ENCODE measurements around the gene ARNT2. TPM values are rescaled to one million over a fixed set of nuclear protein-coding genes. Genes with fewer than 3 reads are reported as not detected.

The ARNT2 gene
- polyA plus RNA-seq, 1 of the 3 experiments (the other 2 are of a cell fraction) = 17.0 TPM

DNA sequence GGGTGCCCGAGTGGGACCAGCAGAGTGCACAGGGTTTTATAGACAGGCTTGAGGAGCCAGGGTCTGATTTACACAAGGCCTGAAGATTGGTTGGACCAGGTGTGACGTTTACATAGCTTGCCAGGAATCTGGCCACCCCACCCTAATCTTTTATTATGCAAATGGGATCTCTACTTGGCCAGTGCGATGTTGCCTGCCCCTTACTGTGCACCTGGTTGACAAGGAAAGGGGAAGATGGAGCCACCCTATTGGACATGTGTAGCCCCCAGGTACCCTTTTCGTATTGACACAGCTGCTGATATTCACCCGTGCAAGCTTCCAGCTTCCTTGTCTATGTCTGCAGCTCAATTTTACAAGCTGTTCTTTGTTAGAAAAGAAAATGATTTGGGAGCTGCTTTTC is 132.0 kb downstream of the ARNT2 start:
- H4K20me1 ChIP-seq (ENCODE audit: insufficient read depth) = no peaks in the 10 kb centered on the region
- no peak for DNase-seq
- CTCF ChIA-PET = no interaction called here
- H3K9me3 ChIP-seq = no peaks in the 10 kb centered on the region
- H3F3A ChIP-seq (replicated peaks; ENCODE audit: insufficient read depth) = no peaks in the 10 kb centered on the region
- POLR2A ChIA-PET = no interaction called here
- H3K4me1 ChIP-seq (ENCODE audit: control insufficient read depth in 1 of 2, insufficient read depth in 2 of 2, low read depth in 1 of 2, low read length in 1 of 2) = no peaks in the 10 kb centered on the region
- no peak overlapping the region for H3K27ac ChIP-seq (ENCODE audit: low read depth in 2 of 2, low read length in 1 of 2)
- H3K4me2 ChIP-seq = no peak overlapping the region
- no peaks in the 10 kb centered on the region for H3K9me2 ChIP-seq
- H2AFZ ChIP-seq (ENCODE audit: low read depth) = no peak overlapping the region
- H3K4me3 ChIP-seq (ENCODE audit: low read depth in 2 of 2, low read length in 1 of 2) = no peak overlapping the region
- WGBS (ENCODE audit: low lambda C conversion rate) = 88% methylated on average over 5 of the region's 5 CpGs
- H3K36me3 ChIP-seq (replicated peaks in 1 of 2; ENCODE audit: control insufficient read depth in 1 of 2, insufficient read depth in 2 of 2, low read length in 1 of 2) = peaks cover 0 to 14% of the 10 kb centered on the region in 2 experiments
- no peaks in the 10 kb centered on the region for H3K27me3 ChIP-seq (ENCODE audit: insufficient read depth)
- no peaks in the 10 kb centered on the region for H3K79me2 ChIP-seq (ENCODE audit: insufficient read depth)
- no peak for TF ChIP-seq YY1 (IDR thresholded peaks at IDR 0.05; ENCODE audit: low read depth)
- no peak for TF ChIP-seq SIN3A (IDR thresholded peaks at IDR 0.05; ENCODE audit: borderline replicate concordance, low read depth, low read length)
- TF ChIP-seq GATA2 (CRISPR knock-in tag; IDR thresholded peaks at IDR 0.05) = no peak
- TF ChIP-seq NRF1 (IDR thresholded peaks at IDR 0.05; ENCODE audit: low read depth, low read length) = no peak
- TF ChIP-seq FOXJ3 (CRISPR knock-in tag; IDR thresholded peaks at IDR 0.05) = no peak
- TF ChIP-seq TAF1 (IDR thresholded peaks at IDR 0.05; ENCODE audit: borderline replicate concordance, low read depth, low read length) = no peak
- no peak for TF ChIP-seq NFIC (IDR thresholded peaks at IDR 0.05; ENCODE audit: borderline replicate concordance)
- no peak for TF ChIP-seq TCF12 (IDR thresholded peaks at IDR 0.05)
- TF ChIP-seq FOXM1 (IDR thresholded peaks at IDR 0.05; ENCODE audit: low read depth) = no peak
- no peak for TF ChIP-seq TEAD4 (IDR thresholded peaks at IDR 0.05; ENCODE audit: borderline replicate concordance, insufficient read depth)
- no peak for TF ChIP-seq EP300 (IDR thresholded peaks at IDR 0.05; ENCODE audit: borderline replicate concordance in 1 of 2, low read depth in 1 of 2, low read length in 1 of 2)
- no peak for TF ChIP-seq RFX5 (IDR thresholded peaks at IDR 0.05; ENCODE audit: low read length)
- TF ChIP-seq MEF2A (IDR thresholded peaks at IDR 0.05; ENCODE audit: borderline replicate concordance, low read depth) = no peak
- TF ChIP-seq RCOR1 (IDR thresholded peaks at IDR 0.05; ENCODE audit: low read length) = no peak
- TF ChIP-seq, protein P1, sequence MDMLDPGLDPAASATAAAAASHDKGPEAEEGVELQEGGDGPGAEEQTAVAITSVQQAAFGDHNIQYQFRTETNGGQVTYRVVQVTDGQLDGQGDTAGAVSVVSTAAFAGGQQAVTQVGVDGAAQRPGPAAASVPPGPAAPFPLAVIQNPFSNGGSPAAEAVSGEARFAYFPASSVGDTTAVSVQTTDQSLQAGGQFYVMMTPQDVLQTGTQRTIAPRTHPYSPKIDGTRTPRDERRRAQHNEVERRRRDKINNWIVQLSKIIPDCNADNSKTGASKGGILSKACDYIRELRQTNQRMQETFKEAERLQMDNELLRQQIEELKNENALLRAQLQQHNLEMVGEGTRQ (IDR thresholded peaks at IDR 0.05; ENCODE audit: borderline replicate concordance, low read depth, low read length) = no peak
- TF ChIP-seq, protein P2, sequence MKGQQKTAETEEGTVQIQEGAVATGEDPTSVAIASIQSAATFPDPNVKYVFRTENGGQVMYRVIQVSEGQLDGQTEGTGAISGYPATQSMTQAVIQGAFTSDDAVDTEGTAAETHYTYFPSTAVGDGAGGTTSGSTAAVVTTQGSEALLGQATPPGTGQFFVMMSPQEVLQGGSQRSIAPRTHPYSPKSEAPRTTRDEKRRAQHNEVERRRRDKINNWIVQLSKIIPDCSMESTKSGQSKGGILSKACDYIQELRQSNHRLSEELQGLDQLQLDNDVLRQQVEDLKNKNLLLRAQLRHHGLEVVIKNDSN (IDR thresholded peaks at IDR 0.05; ENCODE audit: borderline replicate concordance, low read depth) = no peak
- TF ChIP-seq, protein P3, sequence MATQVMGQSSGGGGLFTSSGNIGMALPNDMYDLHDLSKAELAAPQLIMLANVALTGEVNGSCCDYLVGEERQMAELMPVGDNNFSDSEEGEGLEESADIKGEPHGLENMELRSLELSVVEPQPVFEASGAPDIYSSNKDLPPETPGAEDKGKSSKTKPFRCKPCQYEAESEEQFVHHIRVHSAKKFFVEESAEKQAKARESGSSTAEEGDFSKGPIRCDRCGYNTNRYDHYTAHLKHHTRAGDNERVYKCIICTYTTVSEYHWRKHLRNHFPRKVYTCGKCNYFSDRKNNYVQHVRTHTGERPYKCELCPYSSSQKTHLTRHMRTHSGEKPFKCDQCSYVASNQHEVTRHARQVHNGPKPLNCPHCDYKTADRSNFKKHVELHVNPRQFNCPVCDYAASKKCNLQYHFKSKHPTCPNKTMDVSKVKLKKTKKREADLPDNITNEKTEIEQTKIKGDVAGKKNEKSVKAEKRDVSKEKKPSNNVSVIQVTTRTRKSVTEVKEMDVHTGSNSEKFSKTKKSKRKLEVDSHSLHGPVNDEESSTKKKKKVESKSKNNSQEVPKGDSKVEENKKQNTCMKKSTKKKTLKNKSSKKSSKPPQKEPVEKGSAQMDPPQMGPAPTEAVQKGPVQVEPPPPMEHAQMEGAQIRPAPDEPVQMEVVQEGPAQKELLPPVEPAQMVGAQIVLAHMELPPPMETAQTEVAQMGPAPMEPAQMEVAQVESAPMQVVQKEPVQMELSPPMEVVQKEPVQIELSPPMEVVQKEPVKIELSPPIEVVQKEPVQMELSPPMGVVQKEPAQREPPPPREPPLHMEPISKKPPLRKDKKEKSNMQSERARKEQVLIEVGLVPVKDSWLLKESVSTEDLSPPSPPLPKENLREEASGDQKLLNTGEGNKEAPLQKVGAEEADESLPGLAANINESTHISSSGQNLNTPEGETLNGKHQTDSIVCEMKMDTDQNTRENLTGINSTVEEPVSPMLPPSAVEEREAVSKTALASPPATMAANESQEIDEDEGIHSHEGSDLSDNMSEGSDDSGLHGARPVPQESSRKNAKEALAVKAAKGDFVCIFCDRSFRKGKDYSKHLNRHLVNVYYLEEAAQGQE (IDR thresholded peaks at IDR 0.05; ENCODE audit: low read depth, low read length) = no peak
- no peak overlapping the region for H3K9ac ChIP-seq
